HCT116 (cell line): Measurements from ENCODE around the gene TAF3. TPM values are rescaled to one million over a fixed set of nuclear protein-coding genes. Genes with fewer than 3 reads are reported as not detected.

Source experiments
- total RNA-seq: library from RNA; stranded (reverse); gene quantifications from one replicate; pipeline ENCODE4 v1.2.1, GENCODE V29; 2021; ENCODE audit not compliant: unreplicated experiment

The TAF3 gene
- total RNA-seq, 1 experiment from 2014 or later = 8.0 TPM

Other genes with a start within 250 kb of the TAF3 start
- gene ITIH5, start 151.5 kb upstream of the TAF3 start, total RNA-seq = not detected
- 0.57 TPM for gene ITIH2, start 115.2 kb upstream of the TAF3 start, total RNA-seq
- 13.6 TPM for gene KIN, start 30.5 kb upstream of the TAF3 start, total RNA-seq
- gene ATP5F1C, start 30.3 kb upstream of the TAF3 start, total RNA-seq = 292 TPM
- gene GATA3, start 236.2 kb downstream of the TAF3 start, total RNA-seq = 2.7 TPM